GM19193 (cell line): ENCODE measurements around the gene GNAI3.

Experiments used
- POLR2A ChIP-seq: IDR thresholded peaks from 4 replicates; pipeline ENCODE4 v1.6.1; 2011; ENCODE audit not compliant: insufficient read depth, insufficient read length; ENCODE audit errors: extremely low read depth

The GNAI3 gene

GRCh38 chr1:109629372-109630030 is 81.1 kb downstream of the GNAI3 start:
- TF ChIP-seq POLR2A: no peak

DNA sequence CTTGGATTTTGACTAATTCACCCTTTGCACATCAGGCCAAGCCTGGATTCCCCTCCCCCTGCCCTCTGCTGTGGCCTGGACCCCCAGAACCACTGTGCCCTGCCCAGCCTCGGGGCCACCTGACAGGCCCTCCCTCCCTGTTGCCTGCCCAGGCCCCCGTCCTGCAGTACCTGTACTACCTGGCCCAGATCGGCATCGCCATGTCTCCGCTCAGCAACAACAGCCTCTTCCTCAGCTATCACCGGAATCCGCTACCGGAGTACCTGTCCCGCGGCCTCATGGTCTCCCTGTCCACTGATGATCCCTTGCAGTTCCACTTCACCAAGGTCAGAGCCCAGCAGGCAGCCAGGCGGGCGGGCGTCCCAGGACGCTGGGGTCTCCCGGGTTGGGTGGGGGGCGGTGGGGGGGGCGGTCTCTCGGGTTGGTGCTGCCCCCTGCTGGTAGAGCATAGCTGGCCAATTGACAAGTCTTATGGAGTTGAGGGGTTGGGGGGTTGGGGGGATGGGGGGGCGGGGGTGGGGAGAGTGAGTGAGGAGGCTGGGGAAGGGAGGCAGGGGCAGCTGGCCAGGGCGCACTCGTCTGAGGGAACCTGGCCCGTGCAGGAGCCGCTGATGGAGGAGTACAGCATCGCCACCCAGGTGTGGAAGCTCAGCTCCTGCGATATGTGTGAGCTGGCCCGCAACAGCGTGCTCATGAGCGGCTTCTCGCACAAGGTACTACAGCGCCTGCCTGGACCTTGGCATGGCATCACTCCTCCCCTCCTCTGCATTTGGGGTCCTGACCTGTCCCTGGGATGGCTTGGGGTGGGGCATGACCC is 81.9 kb downstream of the GNAI3 start:
- no peak for TF ChIP-seq POLR2A

GRCh38 chr1:109630898-109631512 is 82.6 kb downstream of the GNAI3 start:
- no peak for TF ChIP-seq POLR2A

GRCh38 chr1:109631513-109632505 is 83.4 kb downstream of the GNAI3 start:
- no peak for TF ChIP-seq POLR2A

GRCh38 chr1:109632671-109633346 is 84.4 kb downstream of the GNAI3 start:
- TF ChIP-seq POLR2A: no peak

DNA sequence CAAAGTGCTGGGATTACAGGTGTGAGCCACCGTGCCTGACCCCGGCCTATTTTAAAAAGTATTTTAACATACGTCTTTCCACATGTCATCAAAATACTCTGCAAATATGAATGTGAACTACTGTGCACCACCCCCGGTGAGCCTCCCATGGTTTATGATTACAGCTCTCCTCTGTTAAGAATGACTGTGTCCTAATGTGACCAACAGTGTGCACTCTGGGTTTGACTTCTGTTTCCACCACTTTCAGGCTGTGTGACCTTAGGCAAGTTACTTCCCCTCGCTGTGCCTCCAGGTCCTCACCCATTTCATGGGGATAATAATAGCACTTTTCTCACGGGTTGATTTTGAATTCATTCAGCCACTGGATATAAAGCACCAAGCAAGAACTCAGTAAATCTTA is 85.9 kb downstream of the GNAI3 start:
- no peak for TF ChIP-seq POLR2A

- TF ChIP-seq POLR2A: no peak
Observed at GRCh38 chr1:109634771-109635750, 86.6 kb downstream of the GNAI3 start.

- no peak for TF ChIP-seq POLR2A
Observed at GRCh38 chr1:109635862-109636200, 87.4 kb downstream of the GNAI3 start.

GRCh38 chr1:109636201-109636952 is 88.0 kb downstream of the GNAI3 start:
- TF ChIP-seq POLR2A: no peak

DNA sequence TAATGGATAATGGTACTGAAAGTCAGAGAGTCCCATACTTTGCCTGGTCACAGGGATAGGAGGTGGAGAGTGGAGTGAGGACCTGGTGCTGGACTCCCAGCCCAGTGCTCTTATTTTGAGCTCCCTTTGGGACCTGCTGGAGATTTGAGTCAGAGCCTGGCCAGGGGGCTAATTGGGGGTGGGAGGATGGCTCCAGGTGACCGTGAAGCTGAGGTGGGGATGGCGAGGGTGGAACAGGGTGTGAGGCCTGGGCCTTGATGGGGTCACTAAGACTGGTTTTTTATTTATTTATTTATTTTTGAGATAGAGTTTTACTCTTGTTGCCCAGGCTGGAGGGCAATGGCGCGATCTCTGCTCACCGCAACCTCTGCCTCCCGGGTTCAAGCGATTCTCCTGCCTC is 89.0 kb downstream of the GNAI3 start:
- no peak for TF ChIP-seq POLR2A

DNA sequence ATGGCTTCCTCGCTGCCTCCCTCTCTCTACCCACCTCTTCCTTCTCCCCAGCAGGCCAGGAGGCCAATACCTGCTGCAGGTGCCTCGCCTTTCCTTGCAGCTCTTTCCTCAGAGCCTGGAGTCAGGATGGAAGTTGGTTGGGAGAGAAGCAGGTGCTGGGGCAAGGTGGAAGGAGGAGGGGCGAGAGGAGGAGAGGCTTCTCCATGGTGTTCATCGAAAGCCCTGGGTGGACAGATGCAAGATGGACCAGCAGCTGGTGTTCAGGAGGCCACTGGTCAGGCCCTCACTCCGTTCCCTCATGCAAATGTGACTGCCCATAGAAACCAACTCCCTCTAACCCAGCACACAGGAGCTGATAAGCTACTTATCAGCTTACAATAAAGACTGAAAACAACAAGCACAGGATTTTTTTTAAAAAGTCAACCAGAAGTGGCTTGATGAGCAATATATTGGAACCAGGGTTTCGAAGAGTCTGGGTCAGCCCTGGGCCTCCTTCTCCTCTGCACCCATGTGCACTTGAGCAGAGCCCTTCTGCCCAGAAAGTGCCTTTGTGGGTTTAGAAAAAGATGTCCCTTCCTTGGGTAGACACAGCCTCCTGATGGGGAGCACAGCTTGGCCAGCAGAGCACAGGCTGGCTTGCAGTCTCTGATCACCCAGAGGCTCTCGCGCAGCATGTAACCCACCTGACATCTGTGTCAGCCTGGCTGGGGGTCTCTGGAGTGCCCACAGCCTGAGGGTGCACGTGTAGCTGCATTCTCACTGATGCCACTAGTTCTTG is 90.8 kb downstream of the GNAI3 start:
- TF ChIP-seq POLR2A: no peak

DNA sequence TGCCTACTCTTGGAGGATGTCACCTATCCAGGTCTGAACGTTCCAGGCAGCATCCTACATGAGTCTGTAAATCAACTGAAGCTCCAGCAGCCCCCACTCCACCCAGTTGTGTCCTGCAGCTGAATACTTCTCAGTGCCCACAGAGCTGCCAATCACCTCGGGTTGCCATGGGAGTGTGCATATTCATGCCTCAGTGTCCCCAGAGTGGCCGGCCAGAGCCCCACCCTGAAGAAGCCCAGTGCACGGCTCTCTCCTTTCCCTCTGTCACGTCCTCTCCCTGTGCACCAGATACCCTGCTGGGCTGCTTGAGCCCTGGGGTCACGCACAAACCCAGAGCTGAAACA is 91.4 kb downstream of the GNAI3 start:
- no peak for TF ChIP-seq POLR2A

GRCh38 chr1:109640285-109640865 is 92.0 kb downstream of the GNAI3 start:
- TF ChIP-seq POLR2A: no peak
